PC-3 (cell line): ENCODE measurements around the gene ANGPTL2. TPM values are rescaled to one million over a fixed set of nuclear protein-coding genes. Genes with fewer than 3 reads are reported as not detected.
"Not testable (repeated sequence)": the region's sequence is repeated elsewhere in the genome, so short reads cannot be mapped to it uniquely, and the experiment has no call there.

Experiments
- ATAC-seq: fragments of 200-7000 bp; cut with Tn5 transposase; 2 replicates; pipeline ENCODE4 v1.9.1; 2020; ENCODE audit warnings: mild to moderate bottlenecking, moderate library complexity
- BruUV-seq: library from RNA; stranded (reverse); fragments of 400-500 nt; replicated peaks from 2 replicates; lab custom pipeline; 2021; lab: Mats Ljungman, UMichigan
- CTCF ChIA-PET: fragments of 300-600 bp; sonication (Branson Sonifier 250); formaldehyde crosslinking; loops from one replicate; lab custom pipeline; 2022; ENCODE audit warnings: antibody characterized with exemption; lab: Charles Lee
- POLR2A ChIA-PET: fragments of 300-600 bp; sonication (Branson Sonifier 250); formaldehyde crosslinking; loops from one replicate; lab custom pipeline; 2022; ENCODE audit warnings: antibody characterized with exemption; ENCODE audit not compliant: unreplicated experiment; lab: Charles Lee
- DNase-seq: peaks from one replicate; pipeline ENCODE4 v3.0.0-alpha.2; 2015
- H2AFZ ChIP-seq: fragments of 300-600 bp; sonication (generic); 2 replicates; pipeline ENCODE4 v1.6.0; 2016; ENCODE audit warnings: antibody characterized with exemption, low read length
- H3F3A ChIP-seq: fragments of 300-600 bp; sonication (generic); one replicate; pipeline ENCODE4 v1.6.0; 2017; ENCODE audit warnings: antibody characterized with exemption, low read length, control low read depth, mild to moderate bottlenecking; ENCODE audit not compliant: unreplicated experiment
- H3K27ac ChIP-seq: fragments of 300-600 bp; sonication (generic); 2 replicates; pipeline ENCODE4 v1.5.1; 2016; ENCODE audit warnings: mild to moderate bottlenecking, low read length
- H3K27me3 ChIP-seq: fragments of 300-600 bp; sonication (generic); 2 replicates; pipeline ENCODE4 v1.6.1; 2016; ENCODE audit warnings: low read length, mixed read lengths
- H3K36me3 ChIP-seq: fragments of 300-600 bp; sonication (generic); 2 replicates; pipeline ENCODE4 v1.6.1; 2016; ENCODE audit warnings: low read depth, mixed run types, low read length, mixed read lengths
- H3K4me1 ChIP-seq: fragments of 300-600 bp; sonication (generic); 2 replicates; pipeline ENCODE4 v1.5.1; 2016; ENCODE audit warnings: low read length; ENCODE audit not compliant: insufficient read depth
- H3K4me2 ChIP-seq: fragments of 300-600 bp; sonication (generic); 2 replicates; pipeline ENCODE4 v1.6.0; 2016; ENCODE audit warnings: low read length
- H3K4me3 ChIP-seq: fragments of 300-600 bp; sonication (generic); 2 replicates; pipeline ENCODE4 v1.5.1; 2016; ENCODE audit warnings: mild to moderate bottlenecking, low read length, mixed read lengths
- H3K79me2 ChIP-seq: fragments of 300-600 bp; sonication (generic); 2 replicates; pipeline ENCODE4 v1.6.1; 2017; ENCODE audit warnings: low read length, mixed read lengths
- H3K9ac ChIP-seq: fragments of 300-600 bp; sonication (generic); 2 replicates; pipeline ENCODE4 v1.6.0; 2016; ENCODE audit warnings: mild to moderate bottlenecking, low read length
- H3K9me2 ChIP-seq: fragments of 300-600 bp; sonication (generic); replicated peaks from 2 replicates; pipeline ENCODE4 v1.6.1; 2016; ENCODE audit warnings: mixed run types, low read length, mixed read lengths
- H3K9me3 ChIP-seq: fragments of 300-600 bp; sonication (generic); 2 replicates; pipeline ENCODE4 v1.6.1; 2016; ENCODE audit warnings: low read length, mixed read lengths
- H4K20me1 ChIP-seq: fragments of 300-600 bp; sonication (generic); 2 replicates; pipeline ENCODE4 v1.6.1; 2016; ENCODE audit warnings: low read length, mixed read lengths
- CTCF ChIP-seq: fragments of 300-600 bp; sonication (generic); conservative IDR thresholded peaks from 2 replicates; pipeline ENCODE4 v1.5.1; 2017; ENCODE audit warnings: antibody characterized with exemption, low read depth, mild to moderate bottlenecking, low read length
- EZH2 ChIP-seq: fragments of 300-600 bp; sonication (generic); IDR thresholded peaks from one replicate; pipeline ENCODE4 v1.6.1; 2017; ENCODE audit warnings: antibody characterized with exemption, mild to moderate bottlenecking, low read length; ENCODE audit not compliant: unreplicated experiment
- EZH2phosphoT487 ChIP-seq: fragments of 300-600 bp; sonication (generic); IDR thresholded peaks from 2 replicates; pipeline ENCODE4 v1.6.1; 2018; ENCODE audit warnings: mild to moderate bottlenecking, antibody characterized with exemption, low read length, borderline replicate concordance
- intact Hi-C: fragments of 100-400 bp; cut with micrococcal nuclease; formaldehyde crosslinking; loops from 2 replicates; pipeline ENCODE4 v1.9.0; 2023
- total RNA-seq: library from RNA; depleted of rRNA; stranded (reverse); fragments of >200 nt; gene quantifications from 2 replicates; pipeline ENCODE4 v1.2.3, GENCODE V29; 2014

ANGPTL2 gene
- total RNA-seq, 1 experiment from 2014 or later: 0.07 TPM

- H3K9ac ChIP-seq: no peak overlapping the region
- no peak overlapping the region for H3K4me3 ChIP-seq
- H3K36me3 ChIP-seq: no peaks in the 10 kb centered on the region
- CTCF ChIA-PET: no interaction called here
- no peak for DNase-seq
- no peaks in the 10 kb centered on the region for H3K9me3 ChIP-seq
- H3K27me3 ChIP-seq: no peaks in the 10 kb centered on the region
- no peaks in the 10 kb centered on the region for H3K79me2 ChIP-seq
- no peaks in the 10 kb centered on the region for H3K9me2 ChIP-seq
- no peak for ATAC-seq
- POLR2A ChIA-PET: no interaction called here
- H2AFZ ChIP-seq: no peak overlapping the region
- H3K4me1 ChIP-seq: no peaks in the 10 kb centered on the region
- TF ChIP-seq EZH2 (no peak), CTCF (no peak), EZH2phosphoT487 (no peak)
- H3F3A ChIP-seq: no peaks in the 10 kb centered on the region
- no TSS peak for BruUV-seq
- intact Hi-C loops: no loop called here
- H4K20me1 ChIP-seq: no peaks in the 10 kb centered on the region
- H3K27ac ChIP-seq: no peak overlapping the region
- H3K4me2 ChIP-seq: no peak overlapping the region
Observed at GRCh38 chr9:127147251-127147650, 24.8 kb upstream of the ANGPTL2 start.

- H3K79me2 ChIP-seq, H3K4me1 ChIP-seq, H4K20me1 ChIP-seq, H2AFZ ChIP-seq, POLR2A ChIA-PET, H3K27me3 ChIP-seq, BruUV-seq, H3K36me3 ChIP-seq, H3F3A ChIP-seq, H3K4me2 ChIP-seq, DNase-seq, CTCF ChIA-PET, intact Hi-C loops, H3K9me3 ChIP-seq, H3K9me2 ChIP-seq, H3K4me3 ChIP-seq, ATAC-seq, H3K9ac ChIP-seq, H3K27ac ChIP-seq: not testable (repeated sequence)
Observed at GRCh38 chr9:127146841-127147240, 24.4 kb upstream of the ANGPTL2 start.

- intact Hi-C loops: no loop called here
- Histone ChIP-seq H3K9me2 (no peaks in the 10 kb centered on the region), H3K9ac (no peak overlapping the region), H3K36me3 (no peaks in the 10 kb centered on the region), H3K27me3 (no peaks in the 10 kb centered on the region), H2AFZ (no peak overlapping the region), H4K20me1 (no peaks in the 10 kb centered on the region), H3K4me3 (no peak overlapping the region), H3K4me1 (no peaks in the 10 kb centered on the region), H3K79me2 (no peaks in the 10 kb centered on the region), H3K4me2 (no peak overlapping the region), H3F3A (no peaks in the 10 kb centered on the region), H3K27ac (no peak overlapping the region), H3K9me3 (no peaks in the 10 kb centered on the region)
- CTCF ChIA-PET: no interaction called here
- DNase-seq (no peak), ATAC-seq (no peak)
- TF ChIP-seq CTCF: no peak
- TF ChIP-seq EZH2: no peak
- TF ChIP-seq EZH2phosphoT487: no peak
- POLR2A ChIA-PET: no interaction called here
- BruUV-seq: no TSS peak
Observed at GRCh38 chr9:127144670-127145445, 22.4 kb upstream of the ANGPTL2 start.
